HG02981 (cell line): ENCODE measurements around the gene ATP10A.
"Not testable (repeated sequence)": the region's sequence is repeated elsewhere in the genome, so short reads cannot be mapped to it uniquely, and the experiment has no call there.

Experiments
- ATAC-seq: cut with Tn5 transposase; IDR thresholded peaks from one replicate; pipeline ENCODE4 v1.9.1; 2021; ENCODE audit warnings: mild to moderate bottlenecking, moderate library complexity; ENCODE audit not compliant: unreplicated experiment

ATP10A gene

GRCh38 chr15:25886498-25887140, 23.5 kb upstream of the ATP10A start:
- no peak for ATAC-seq

- ATAC-seq = no peak
Observed at GRCh38 chr15:25884370-25884769, 21.2 kb upstream of the ATP10A start.

- no peak for ATAC-seq
Observed at GRCh38 chr15:25883463-25884259, 20.5 kb upstream of the ATP10A start.

- no peak for ATAC-seq
Observed at GRCh38 chr15:25882466-25882865, 19.3 kb upstream of the ATP10A start.

GRCh38 chr15:25880877-25881276, 17.8 kb upstream of the ATP10A start:
- ATAC-seq = not testable (repeated sequence)

- no peak for ATAC-seq
Observed at GRCh38 chr15:25880411-25880810, 17.3 kb upstream of the ATP10A start.

GRCh38 chr15:25879438-25879837, 16.3 kb upstream of the ATP10A start:
- no peak for ATAC-seq

- ATAC-seq = no peak
Observed at GRCh38 chr15:25877681-25878080, 14.6 kb upstream of the ATP10A start.

- no peak for ATAC-seq
Observed at GRCh38 chr15:25876231-25877140, 13.4 kb upstream of the ATP10A start.

GRCh38 chr15:25875566-25875965, 12.4 kb upstream of the ATP10A start:
- ATAC-seq = no peak

GRCh38 chr15:25874379-25874778, 11.3 kb upstream of the ATP10A start:
- ATAC-seq = no peak

- no peak for ATAC-seq
Observed at GRCh38 chr15:25871403-25871802, 8.3 kb upstream of the ATP10A start.

GRCh38 chr15:25870938-25871337, 7.8 kb upstream of the ATP10A start:
- no peak for ATAC-seq

GRCh38 chr15:25869701-25870100, 6.6 kb upstream of the ATP10A start:
- ATAC-seq = no peak

- no peak for ATAC-seq
Observed at GRCh38 chr15:25866874-25867273, 3.7 kb upstream of the ATP10A start.

GRCh38 chr15:25866251-25866650, 3.1 kb upstream of the ATP10A start:
- no peak for ATAC-seq

GRCh38 chr15:25864966-25865365, 1.8 kb upstream of the ATP10A start:
- no peak for ATAC-seq

GRCh38 chr15:25863968-25864580, 947 bp upstream of the ATP10A start:
- ATAC-seq = no peak

GRCh38 chr15:25862472-25863110, 536 bp downstream of the ATP10A start:
- no peak for ATAC-seq

- no peak for ATAC-seq
Observed at GRCh38 chr15:25862071-25862471, 1.1 kb downstream of the ATP10A start.
